GM12892 (cell line): ENCODE results near the gene FXYD3.

Source experiments
- DNase-seq: peaks from one replicate; pipeline ENCODE4 v3.0.0; 2011; ENCODE audit not compliant: insufficient read length
- FAIRE-seq: peaks from 2 replicates; lab custom pipeline; 2011; peaks lifted over from hg19 to GRCh38; lab: Jason Lieb, UNC
- POLR2A ChIP-seq: IDR thresholded peaks from 2 replicates; pipeline ENCODE4 v1.6.1; 2011; ENCODE audit warnings: low read depth, low read length, control low read depth
- POLR2AphosphoS5 ChIP-seq: IDR thresholded peaks from 2 replicates; pipeline ENCODE4 v1.6.1; 2011; ENCODE audit warnings: low read depth, low read length, control low read depth
- TAF1 ChIP-seq: IDR thresholded peaks from 2 replicates; pipeline ENCODE4 v1.6.1; 2011; ENCODE audit warnings: low read depth, mild to moderate bottlenecking, control low read depth, low read length, borderline replicate concordance

Gene FXYD3

GRCh38 chr19:35076657-35077056 is 39.0 kb upstream of the FXYD3 start:
- no peak for TF ChIP-seq TAF1
- no peak for TF ChIP-seq POLR2A
- TF ChIP-seq POLR2AphosphoS5: no peak
- FAIRE-seq (no peak), DNase-seq (no peak)

- FAIRE-seq: no peak
These were observed 38.0 kb upstream of the FXYD3 start for GRCh38 chr19:35077411-35078223.

GRCh38 chr19:35079826-35080225 is 35.8 kb upstream of the FXYD3 start:
- TF ChIP-seq POLR2AphosphoS5: no peak
- no peak for TF ChIP-seq POLR2A
- TF ChIP-seq TAF1: no peak

More at GRCh38 chr19:35077411-35078223, 38.0 kb upstream of the FXYD3 start:
- no peak for DNase-seq
- no peak for TF ChIP-seq TAF1

DNA sequence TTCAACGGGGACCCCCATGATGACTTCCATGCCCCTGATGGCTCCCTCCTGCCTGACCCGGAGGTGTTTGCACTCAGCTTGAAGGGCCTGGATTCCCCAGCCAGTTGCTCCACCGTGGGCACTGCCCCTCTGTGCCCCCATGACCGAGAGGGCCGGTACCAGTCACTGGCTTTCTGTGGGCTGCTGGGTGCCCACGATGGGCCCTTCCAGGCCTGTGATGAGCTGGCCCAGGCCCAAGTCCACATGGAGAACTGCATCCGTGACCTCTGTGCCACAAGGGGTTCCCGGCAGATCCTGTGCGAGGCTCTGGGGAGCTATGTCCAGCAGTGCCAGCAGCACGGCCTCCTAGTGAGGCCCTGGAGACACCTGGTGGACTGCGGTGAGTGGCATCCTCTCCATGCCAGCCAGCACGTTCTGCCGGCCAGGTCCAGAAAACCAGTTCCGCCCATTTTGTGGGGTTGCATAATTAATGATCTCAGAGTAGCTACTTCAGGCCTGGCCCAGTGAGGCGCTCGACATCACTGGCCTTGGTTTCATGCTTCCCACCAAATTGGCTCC is 34.9 kb upstream of the FXYD3 start:
- DNase-seq (no peak), FAIRE-seq (no peak)
- TF ChIP-seq POLR2A: no peak
- TF ChIP-seq POLR2AphosphoS5: no peak
- TF ChIP-seq TAF1: no peak

More at GRCh38 chr19:35079826-35080225, 35.8 kb upstream of the FXYD3 start:
- no peak for DNase-seq
- FAIRE-seq: no peak

DNA sequence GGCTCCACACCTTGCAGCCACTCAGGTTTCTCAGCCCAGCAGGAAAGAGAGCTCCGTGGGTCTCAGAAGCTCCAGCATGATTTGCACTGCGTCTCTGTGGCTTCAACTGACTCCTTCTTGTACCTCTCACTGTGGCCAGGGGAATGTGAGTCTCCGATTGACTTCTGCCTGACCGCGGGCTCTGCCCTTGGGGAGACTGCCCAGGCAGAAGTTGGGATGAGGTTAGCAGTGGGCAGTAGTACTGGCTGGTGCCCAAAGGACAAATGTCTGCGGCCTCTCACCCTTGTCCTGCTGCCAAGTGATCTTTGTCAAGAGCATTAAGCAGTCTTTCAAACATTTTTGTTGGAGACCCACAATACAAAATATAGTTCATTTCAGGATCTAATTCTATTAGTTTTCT is 34.4 kb upstream of the FXYD3 start:
- DNase-seq (no peak), FAIRE-seq (no peak)

GRCh38 chr19:35083691-35084508 is 31.7 kb upstream of the FXYD3 start:
- no peak for DNase-seq
- FAIRE-seq: no peak
- no peak for TF ChIP-seq POLR2A
- TF ChIP-seq TAF1: no peak
- no peak for TF ChIP-seq POLR2AphosphoS5

More for the DNA sequence above, 34.4 kb upstream of the FXYD3 start:
- TF ChIP-seq POLR2A (no peak), POLR2AphosphoS5 (no peak)

GRCh38 chr19:35084509-35084762 is 31.2 kb upstream of the FXYD3 start:
- TF ChIP-seq TAF1 (no peak), POLR2A (no peak), POLR2AphosphoS5 (no peak)
- no peak for FAIRE-seq
- no peak for DNase-seq

DNA sequence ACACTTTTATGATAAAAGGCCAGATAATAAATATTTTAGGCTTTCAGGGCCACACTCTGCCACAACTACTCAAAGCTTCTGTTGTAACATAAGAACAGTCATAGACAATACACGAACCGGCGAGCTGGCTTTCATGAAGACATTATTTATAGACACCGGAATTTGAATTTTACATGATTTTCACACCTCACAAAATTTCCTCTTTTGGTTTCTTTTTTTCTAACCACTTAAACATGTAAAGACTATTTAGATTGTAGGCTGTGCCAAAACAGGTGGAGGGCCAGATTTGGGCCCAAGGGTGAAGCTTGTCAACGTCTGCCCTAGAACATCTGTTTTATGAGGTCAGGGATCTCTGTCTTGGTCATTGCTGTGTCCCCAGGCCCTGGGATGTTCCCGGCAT is 29.7 kb upstream of the FXYD3 start:
- no peak for DNase-seq
- TF ChIP-seq POLR2A (no peak), TAF1 (no peak), POLR2AphosphoS5 (no peak)
- no peak for FAIRE-seq

GRCh38 chr19:35086455-35086854 is 29.2 kb upstream of the FXYD3 start:
- FAIRE-seq (no peak), DNase-seq (no peak)
- TF ChIP-seq POLR2A: no peak
- no peak for TF ChIP-seq POLR2AphosphoS5
- TF ChIP-seq TAF1: no peak

DNA sequence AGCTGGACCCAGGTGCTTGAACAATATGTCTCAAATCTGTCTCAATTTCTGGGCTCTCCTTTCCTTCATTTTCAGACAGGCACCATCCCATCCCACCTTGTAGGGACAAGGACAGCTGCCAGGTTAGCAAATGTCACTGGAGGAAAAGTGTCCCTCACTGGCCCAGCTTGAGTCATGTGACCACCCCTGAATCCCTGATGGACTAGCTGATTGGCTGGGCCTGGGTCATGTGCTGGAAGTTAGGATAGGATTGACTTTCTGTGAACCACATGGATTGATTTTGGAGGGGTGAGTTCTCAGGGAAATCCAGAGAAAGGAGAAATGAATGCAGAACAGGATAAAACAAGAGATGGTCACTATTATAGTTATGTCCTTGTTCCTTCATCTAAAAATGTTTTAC is 28.2 kb upstream of the FXYD3 start:
- no peak for FAIRE-seq
- no peak for TF ChIP-seq POLR2A
- TF ChIP-seq POLR2AphosphoS5: no peak
- TF ChIP-seq TAF1: no peak
- DNase-seq: no peak

DNA sequence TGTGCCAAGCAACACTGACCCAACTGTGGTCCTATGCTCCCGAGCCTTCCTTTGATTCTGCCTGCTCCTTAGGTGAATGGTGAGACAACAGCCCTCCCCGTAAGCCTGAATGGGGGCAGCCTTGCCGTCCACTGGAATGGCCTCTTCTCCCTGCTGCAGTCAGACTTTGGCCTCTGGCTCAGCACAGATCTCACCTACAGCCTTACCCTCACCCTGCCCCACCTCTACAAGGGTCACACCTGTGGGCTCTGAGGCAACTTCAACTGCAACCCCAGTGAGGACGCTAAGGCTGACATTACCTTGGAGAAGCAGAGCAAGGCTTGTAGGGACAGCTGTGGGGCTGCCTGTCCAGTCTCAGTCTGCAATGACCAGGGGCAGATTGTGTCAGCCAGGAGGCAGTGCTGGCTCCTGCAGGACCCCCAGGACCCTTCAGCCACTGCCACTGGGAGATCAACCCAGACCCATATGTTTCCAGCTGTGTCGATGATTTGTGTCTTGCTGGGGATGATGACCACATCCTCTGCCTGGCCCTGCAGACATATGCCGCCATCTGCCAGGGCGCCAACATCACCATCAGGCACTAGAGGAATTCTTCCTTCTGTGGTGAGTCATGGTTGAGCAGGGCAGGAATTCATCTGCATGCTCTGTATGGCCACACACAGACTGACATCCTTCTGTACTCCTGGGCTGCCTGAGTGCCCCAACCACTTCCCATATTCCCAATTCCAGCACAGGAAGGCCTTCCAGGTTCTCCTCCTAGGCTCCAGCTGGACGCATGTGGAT is 27.3 kb upstream of the FXYD3 start:
- TF ChIP-seq POLR2A (no peak), TAF1 (no peak), POLR2AphosphoS5 (no peak)
- DNase-seq: no peak
- no peak for FAIRE-seq

GRCh38 chr19:35089554-35089953 is 26.1 kb upstream of the FXYD3 start:
- no peak for TF ChIP-seq TAF1
- no peak for TF ChIP-seq POLR2AphosphoS5
- no peak for TF ChIP-seq POLR2A
- no peak for FAIRE-seq
- no peak for DNase-seq

GRCh38 chr19:35090160-35090505 is 25.5 kb upstream of the FXYD3 start:
- no peak for TF ChIP-seq TAF1
- TF ChIP-seq POLR2AphosphoS5: no peak
- TF ChIP-seq POLR2A: no peak
- DNase-seq (no peak), FAIRE-seq (no peak)
